H9 (cell line): ENCODE measurements around the gene CDH8. TPM values are rescaled to one million over a fixed set of nuclear protein-coding genes. Genes with fewer than 3 reads are reported as not detected.

Experiments used
- DNase-seq: peaks from one replicate; pipeline ENCODE4 v3.0.0-alpha.2; 2017
- H2AFZ ChIP-seq: one replicate; pipeline ENCODE4 v1.6.1; 2013; ENCODE audit warnings: mild to moderate bottlenecking, low read length, control low read depth, moderate library complexity
- H2AK5ac ChIP-seq: 2 replicates; pipeline ENCODE4 v1.6.1; 2013; ENCODE audit warnings: low read length, control low read depth, mixed read lengths; ENCODE audit not compliant: insufficient read length
- H2BK120ac ChIP-seq: one replicate; pipeline ENCODE4 v1.6.1; 2013; ENCODE audit warnings: low read depth, mild to moderate bottlenecking, low read length, control low read depth, inconsistent platforms; ENCODE audit not compliant: poor library complexity, severe bottlenecking
- H2BK12ac ChIP-seq: 2 replicates; pipeline ENCODE4 v1.6.1; 2013; ENCODE audit warnings: low read length, control low read depth, mixed read lengths, low read depth; ENCODE audit not compliant: insufficient read length
- H2BK15ac ChIP-seq: 2 replicates; pipeline ENCODE4 v1.6.1; 2013; ENCODE audit warnings: low read depth, low read length, control low read depth
- H2BK20ac ChIP-seq: one replicate; pipeline ENCODE4 v1.6.1; 2013; ENCODE audit warnings: low read depth, mild to moderate bottlenecking, low read length, control low read depth, inconsistent platforms; ENCODE audit not compliant: poor library complexity, severe bottlenecking
- H2BK5ac ChIP-seq: 2 replicates; pipeline ENCODE4 v1.6.1; 2013; ENCODE audit warnings: low read length, control low read depth, mixed read lengths; ENCODE audit not compliant: insufficient read length
- H3K14ac ChIP-seq: 2 replicates; pipeline ENCODE4 v1.6.1; 2013; ENCODE audit warnings: low read length, control low read depth; ENCODE audit not compliant: insufficient read depth
- H3K18ac ChIP-seq: 2 replicates; pipeline ENCODE4 v1.6.1; 2013; ENCODE audit warnings: low read depth, mild to moderate bottlenecking, mixed read lengths, low read length, control low read depth; ENCODE audit not compliant: insufficient read length
- H3K23ac ChIP-seq: 2 replicates; pipeline ENCODE4 v1.6.1; 2013; ENCODE audit warnings: low read length, control low read depth, mixed read lengths, low read depth; ENCODE audit not compliant: insufficient read length
- H3K23me2 ChIP-seq: 2 replicates; pipeline ENCODE4 v1.6.1; 2013; ENCODE audit warnings: low read depth, mild to moderate bottlenecking, mixed read lengths, low read length, control low read depth; ENCODE audit not compliant: insufficient read length, poor library complexity, severe bottlenecking
- H3K27ac ChIP-seq: 2 replicates; pipeline ENCODE4 v1.5.1; 2013; ENCODE audit warnings: low read length, control low read depth, mixed read lengths, low read depth; ENCODE audit not compliant: insufficient read length
- H3K27me3 ChIP-seq: 2 replicates; pipeline ENCODE4 v1.6.1; 2013; ENCODE audit warnings: low read length, control low read depth, inconsistent platforms; ENCODE audit not compliant: insufficient read depth
- H3K4ac ChIP-seq: 2 replicates; pipeline ENCODE4 v1.6.1; 2013; ENCODE audit warnings: low read depth, mild to moderate bottlenecking, control low read depth, inconsistent platforms, low read length, moderate library complexity
- H3K4me1 ChIP-seq: 2 replicates; pipeline ENCODE4 v1.6.1; 2013; ENCODE audit warnings: low read length, control low read depth, inconsistent platforms; ENCODE audit not compliant: insufficient read depth
- H3K4me2 ChIP-seq: 2 replicates; pipeline ENCODE4 v1.6.1; 2013; ENCODE audit warnings: low read length, control low read depth, mixed read lengths; ENCODE audit not compliant: insufficient read length, insufficient read depth
- H3K56ac ChIP-seq: 2 replicates; pipeline ENCODE4 v1.6.1; 2013; ENCODE audit warnings: low read depth, mild to moderate bottlenecking, mixed read lengths, low read length, control low read depth; ENCODE audit not compliant: insufficient read length
- H3K79me1 ChIP-seq: 2 replicates; pipeline ENCODE4 v1.6.1; 2013; ENCODE audit warnings: low read depth, mild to moderate bottlenecking, moderate library complexity, low read length, control low read depth, inconsistent platforms; ENCODE audit not compliant: insufficient read depth, poor library complexity, severe bottlenecking
- H3K79me2 ChIP-seq: 2 replicates; pipeline ENCODE4 v1.6.1; 2013; ENCODE audit warnings: low read length, control low read depth, inconsistent platforms; ENCODE audit not compliant: insufficient read depth
- H3K9ac ChIP-seq: 2 replicates; pipeline ENCODE4 v1.6.1; 2013; ENCODE audit warnings: low read length, control low read depth, mixed read lengths; ENCODE audit not compliant: insufficient read length; ENCODE audit errors: extremely low read depth
- H3K9me3 ChIP-seq: one replicate; pipeline ENCODE4 v1.6.1; 2013; ENCODE audit warnings: low read depth, low read length, inconsistent platforms; ENCODE audit not compliant: control insufficient read depth
- H3T11ph ChIP-seq: one replicate; pipeline ENCODE4 v1.6.1; 2013; ENCODE audit warnings: mild to moderate bottlenecking, low read length, control low read depth, inconsistent platforms
- H4K20me1 ChIP-seq: one replicate; pipeline ENCODE4 v1.6.1; 2013; ENCODE audit not compliant: control insufficient read depth, insufficient read length, insufficient read depth
- H4K5ac ChIP-seq: 2 replicates; pipeline ENCODE4 v1.6.1; 2013; ENCODE audit warnings: low read depth, mild to moderate bottlenecking, mixed read lengths, low read length, control low read depth; ENCODE audit not compliant: insufficient read length
- H4K8ac ChIP-seq: replicated peaks from 2 replicates; pipeline ENCODE4 v1.6.1; 2013; ENCODE audit warnings: low read length, control low read depth, mixed read lengths, low read depth; ENCODE audit not compliant: insufficient read length
- H4K91ac ChIP-seq: 2 replicates; pipeline ENCODE4 v1.6.1; 2013; ENCODE audit warnings: low read depth, mild to moderate bottlenecking, moderate library complexity, mixed read lengths, low read length, control low read depth; ENCODE audit not compliant: insufficient read length
- H3K27ac Mint-ChIP-seq, 3 experiments: 2 replicates in 2 of 3; 3 replicates in 1 of 3; pipeline ENCODE4 v1.8.0; 2020 to 2021; ENCODE audit warnings: mixed read lengths in 3 of 3, mild to moderate bottlenecking in 1 of 3, moderate library complexity in 1 of 3
- H3K27me3 Mint-ChIP-seq: 2 replicates; pipeline ENCODE4 v1.8.0; 2021; ENCODE audit warnings: low read depth, mild to moderate bottlenecking, moderate library complexity, mixed read lengths
- H3K36me3 Mint-ChIP-seq, 3 experiments: 2 replicates in 2 of 3; 3 replicates in 1 of 3; pipeline ENCODE4 v1.8.0; 2020 to 2021; ENCODE audit warnings: low read depth in 3 of 3, mixed read lengths in 3 of 3; ENCODE audit not compliant: insufficient read depth in 1 of 3
- H3K4me1 Mint-ChIP-seq, 2 experiments: 2 replicates each; pipeline ENCODE4 v1.8.0; 2020; ENCODE audit warnings: mixed read lengths in 2 of 2
- H3K4me3 Mint-ChIP-seq, 2 experiments: 2 replicates in 1 of 2; 3 replicates in 1 of 2; pipeline ENCODE4 v1.8.0; 2020 to 2021; ENCODE audit warnings: mild to moderate bottlenecking in 2 of 2, mixed read lengths in 2 of 2, moderate library complexity in 1 of 2
- H3K9me3 Mint-ChIP-seq, 2 experiments: 2 replicates in 1 of 2; 3 replicates in 1 of 2; pipeline ENCODE4 v1.8.0; 2020; ENCODE audit warnings: mild to moderate bottlenecking in 2 of 2, mixed read lengths in 2 of 2, moderate library complexity in 1 of 2
- WGBS: extraction: QIAGEN DNeasy Blood & Tissue Kit; methylation state at CpG from one replicate; pipeline ENCODE4 v1.1.7; 2013; ENCODE audit warnings: missing lambda C conversion rate, low lambda C conversion rate, mixed read lengths; ENCODE audit not compliant: insufficient read length; ENCODE audit errors: extremely low coverage; 5-methylcytosine and 5-hydroxymethylcytosine counted together
- total RNA-seq: library from RNA; stranded (reverse); gene quantifications from 2 replicates; pipeline ENCODE4 v1.2.1, GENCODE V29; 2021
- TF ChIP-seq, protein P1 (sequence below): fragments of 200-600 bp; sonication (generic); conservative IDR thresholded peaks from 3 replicates; pipeline ENCODE4 v1.8.0; 2021; ENCODE audit warnings: antibody characterized with exemption, mild to moderate bottlenecking

Gene CDH8
- total RNA-seq, 1 experiment from 2014 or later = 12.0 TPM

DNA sequence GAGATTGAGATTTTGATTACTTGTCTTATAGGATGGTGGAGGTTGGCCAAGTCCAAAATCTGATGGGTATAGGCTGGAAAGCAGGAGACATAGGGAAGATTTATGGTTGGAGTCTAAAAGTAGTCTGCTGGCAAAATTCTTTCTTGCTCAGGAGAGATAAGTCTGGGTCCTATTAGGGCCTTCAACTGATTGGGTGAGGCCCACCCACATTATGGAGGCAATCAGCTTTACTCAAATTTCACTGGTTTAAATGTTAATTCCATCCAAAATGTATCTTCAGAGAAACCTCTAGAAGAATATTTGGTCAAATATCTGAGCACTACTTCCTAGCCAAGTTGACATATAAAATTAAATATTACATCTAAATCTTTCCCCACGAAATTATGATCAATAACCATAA, 31.7 kb upstream of the CDH8 start:
- peaks cover 17 to 23% of the 10 kb centered on the region in 2 experiments for H3K4me1 Mint-ChIP-seq
- Histone ChIP-seq H3K4me1 (peaks cover 4% of the 10 kb centered on the region; the same call in 1 of the 2 replicates), H2AFZ (no peak overlapping the region), H3K9me3 (no peaks in the 10 kb centered on the region), H4K8ac (no peak overlapping the region), H3K79me2 (no peaks in the 10 kb centered on the region), H3K23ac (no peak overlapping the region), H3K4me2 (no peak overlapping the region), H2AK5ac (no peak overlapping the region), H3K23me2 (no peaks in the 10 kb centered on the region), H3K4ac (no peak overlapping the region), H3K27ac (no peak overlapping the region), H4K20me1 (no peaks in the 10 kb centered on the region), H3T11ph (no peak overlapping the region), H2BK120ac (no peak overlapping the region), H3K56ac (no peak overlapping the region), H3K27me3 (no peaks in the 10 kb centered on the region), H3K18ac (no peak overlapping the region), H3K14ac (no peak overlapping the region), H2BK15ac (no peak overlapping the region), H4K5ac (no peak overlapping the region), H3K9ac (no peak overlapping the region), H2BK5ac (no peak overlapping the region), H2BK20ac (no peak overlapping the region), H3K79me1 (no peaks in the 10 kb centered on the region), H2BK12ac (no peak overlapping the region), H4K91ac (no peak overlapping the region)
- no CpG with 5 or more reads among the region's 1 CpG for WGBS
- no peak for DNase-seq
- H3K27ac Mint-ChIP-seq = no peak overlapping the region; a peak in 1 of 7 replicates
- TF ChIP-seq, protein P1, sequence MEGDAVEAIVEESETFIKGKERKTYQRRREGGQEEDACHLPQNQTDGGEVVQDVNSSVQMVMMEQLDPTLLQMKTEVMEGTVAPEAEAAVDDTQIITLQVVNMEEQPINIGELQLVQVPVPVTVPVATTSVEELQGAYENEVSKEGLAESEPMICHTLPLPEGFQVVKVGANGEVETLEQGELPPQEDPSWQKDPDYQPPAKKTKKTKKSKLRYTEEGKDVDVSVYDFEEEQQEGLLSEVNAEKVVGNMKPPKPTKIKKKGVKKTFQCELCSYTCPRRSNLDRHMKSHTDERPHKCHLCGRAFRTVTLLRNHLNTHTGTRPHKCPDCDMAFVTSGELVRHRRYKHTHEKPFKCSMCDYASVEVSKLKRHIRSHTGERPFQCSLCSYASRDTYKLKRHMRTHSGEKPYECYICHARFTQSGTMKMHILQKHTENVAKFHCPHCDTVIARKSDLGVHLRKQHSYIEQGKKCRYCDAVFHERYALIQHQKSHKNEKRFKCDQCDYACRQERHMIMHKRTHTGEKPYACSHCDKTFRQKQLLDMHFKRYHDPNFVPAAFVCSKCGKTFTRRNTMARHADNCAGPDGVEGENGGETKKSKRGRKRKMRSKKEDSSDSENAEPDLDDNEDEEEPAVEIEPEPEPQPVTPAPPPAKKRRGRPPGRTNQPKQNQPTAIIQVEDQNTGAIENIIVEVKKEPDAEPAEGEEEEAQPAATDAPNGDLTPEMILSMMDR = no peak
- H3K4me3 Mint-ChIP-seq = no peak overlapping the region
- peaks cover 0 to 5% (median 2%) of the 10 kb centered on the region in 3 experiments; a peak in 3 of 7 replicates for H3K36me3 Mint-ChIP-seq
- peaks cover 3 to 4% of the 10 kb centered on the region in 2 experiments for H3K9me3 Mint-ChIP-seq
- H3K27me3 Mint-ChIP-seq = no peaks in the 10 kb centered on the region; the same call in 1 of the 2 replicates
